ENCODE results near the gene SLC7A8.

SLC7A8 gene

GRCh38 chr14:23173796-23174195, 9.7 kb downstream of the SLC7A8 start:
- TF ChIP-seq, protein P1, sequence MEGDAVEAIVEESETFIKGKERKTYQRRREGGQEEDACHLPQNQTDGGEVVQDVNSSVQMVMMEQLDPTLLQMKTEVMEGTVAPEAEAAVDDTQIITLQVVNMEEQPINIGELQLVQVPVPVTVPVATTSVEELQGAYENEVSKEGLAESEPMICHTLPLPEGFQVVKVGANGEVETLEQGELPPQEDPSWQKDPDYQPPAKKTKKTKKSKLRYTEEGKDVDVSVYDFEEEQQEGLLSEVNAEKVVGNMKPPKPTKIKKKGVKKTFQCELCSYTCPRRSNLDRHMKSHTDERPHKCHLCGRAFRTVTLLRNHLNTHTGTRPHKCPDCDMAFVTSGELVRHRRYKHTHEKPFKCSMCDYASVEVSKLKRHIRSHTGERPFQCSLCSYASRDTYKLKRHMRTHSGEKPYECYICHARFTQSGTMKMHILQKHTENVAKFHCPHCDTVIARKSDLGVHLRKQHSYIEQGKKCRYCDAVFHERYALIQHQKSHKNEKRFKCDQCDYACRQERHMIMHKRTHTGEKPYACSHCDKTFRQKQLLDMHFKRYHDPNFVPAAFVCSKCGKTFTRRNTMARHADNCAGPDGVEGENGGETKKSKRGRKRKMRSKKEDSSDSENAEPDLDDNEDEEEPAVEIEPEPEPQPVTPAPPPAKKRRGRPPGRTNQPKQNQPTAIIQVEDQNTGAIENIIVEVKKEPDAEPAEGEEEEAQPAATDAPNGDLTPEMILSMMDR (IDR thresholded peaks at IDR 0.05; ENCODE audit: low read depth, low read length, missing control alignments): no peak
- H3K4me3 ChIP-seq (ENCODE audit: low read depth, low read length): no peak overlapping the region

GRCh38 chr14:23173031-23173430, 10.4 kb downstream of the SLC7A8 start:
- TF ChIP-seq, protein P1 (IDR thresholded peaks at IDR 0.05; ENCODE audit: low read depth, low read length, missing control alignments): no peak
- no peak for DNase-seq (ENCODE audit: low read depth)
- H3K4me3 ChIP-seq (ENCODE audit: low read depth, low read length): no peak overlapping the region

More at GRCh38 chr14:23173796-23174195, 9.7 kb downstream of the SLC7A8 start:
- no peak for DNase-seq (ENCODE audit: low read depth)

DNA sequence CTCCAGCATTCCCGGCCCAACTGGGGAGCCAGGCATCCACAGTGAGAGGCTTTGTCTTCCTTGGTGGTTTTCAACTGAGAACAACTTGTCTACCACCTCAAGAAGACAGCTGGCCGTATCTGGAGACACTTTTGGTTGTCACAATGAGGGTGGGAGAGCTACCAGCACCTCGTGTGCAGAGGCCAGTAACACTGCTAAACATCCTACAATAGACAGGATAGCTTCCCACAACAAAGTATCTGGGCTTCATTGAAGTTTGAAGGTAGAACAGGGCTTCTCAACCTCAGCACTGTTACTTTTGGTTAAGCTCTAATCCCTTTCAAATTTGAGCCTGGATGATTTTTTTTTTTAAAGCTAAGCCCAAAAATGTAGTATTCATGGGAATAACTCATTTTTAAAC, 10.9 kb downstream of the SLC7A8 start:
- TF ChIP-seq, protein P1 (IDR thresholded peaks at IDR 0.05; ENCODE audit: low read depth, low read length, missing control alignments): no peak
- no peak overlapping the region for H3K4me3 ChIP-seq (ENCODE audit: low read depth, low read length)
- DNase-seq (ENCODE audit: low read depth): no peak

- DNase-seq (ENCODE audit: low read depth): no peak
- H3K4me3 ChIP-seq (ENCODE audit: low read depth, low read length): no peak overlapping the region
- TF ChIP-seq, protein P1 (IDR thresholded peaks at IDR 0.05; ENCODE audit: low read depth, low read length, missing control alignments): no peak
Measured at GRCh38 chr14:23172096-23172495, 11.4 kb downstream of the SLC7A8 start.

DNA sequence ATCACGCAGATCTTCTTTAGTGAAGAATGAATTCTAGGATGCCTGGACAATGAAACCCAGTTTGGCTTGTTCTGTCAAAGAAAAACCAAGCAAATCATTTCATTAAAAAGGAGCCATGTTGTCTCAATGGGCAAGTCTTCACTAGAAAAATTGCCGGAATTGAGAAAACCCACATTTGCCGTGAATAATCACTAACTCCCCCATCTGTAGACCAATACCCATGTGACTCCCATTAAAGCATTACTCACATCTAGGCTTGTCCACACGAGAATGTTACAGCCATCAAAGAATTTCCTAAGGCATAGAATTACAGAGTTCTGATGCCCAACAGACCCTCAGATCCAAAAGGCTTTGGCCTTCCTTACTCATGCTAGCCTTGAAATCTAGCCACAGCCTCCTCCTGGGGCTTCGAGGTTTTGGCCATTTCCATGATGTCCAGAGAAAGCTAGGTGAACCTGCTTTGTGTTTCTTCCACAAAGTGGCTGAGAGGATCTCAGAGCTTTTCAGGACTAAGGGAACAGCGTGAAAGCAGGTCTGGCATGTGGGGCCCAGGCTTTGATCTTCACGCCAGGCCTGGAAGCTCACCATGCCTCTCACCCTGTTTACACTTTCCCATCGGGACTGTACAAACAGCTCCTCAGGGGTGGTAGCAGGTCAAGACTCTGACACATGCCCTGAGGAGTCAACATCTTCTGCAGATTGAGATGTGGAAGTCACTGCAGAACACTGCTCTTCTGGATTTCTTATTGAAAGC, 12.1 kb downstream of the SLC7A8 start:
- TF ChIP-seq, protein P1 (IDR thresholded peaks at IDR 0.05; ENCODE audit: low read depth, low read length, missing control alignments): no peak
- no peak overlapping the region for H3K4me3 ChIP-seq (ENCODE audit: low read depth, low read length)
- DNase-seq (ENCODE audit: low read depth): no peak

DNA sequence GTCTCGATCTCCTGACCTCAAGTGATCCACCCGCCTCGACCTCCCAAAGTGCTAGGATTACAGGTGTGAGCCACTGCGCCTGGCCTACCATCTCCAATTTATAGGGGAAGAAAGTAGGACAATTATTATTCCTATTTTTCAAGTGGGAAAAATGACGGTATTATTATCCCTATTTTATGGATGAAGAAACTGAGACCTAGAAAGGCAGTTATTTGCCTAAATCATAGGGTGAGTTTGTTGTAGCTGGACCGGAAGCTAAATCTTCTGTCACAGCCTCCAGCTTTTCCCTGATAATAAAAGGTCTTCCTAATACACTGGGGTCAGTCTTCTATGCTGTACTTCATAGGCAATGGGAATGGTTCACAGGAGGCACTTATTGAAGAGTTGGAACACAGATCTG, 13.8 kb downstream of the SLC7A8 start:
- no peak overlapping the region for H3K4me3 ChIP-seq (ENCODE audit: low read depth, low read length)
- TF ChIP-seq, protein P1 (IDR thresholded peaks at IDR 0.05; ENCODE audit: low read depth, low read length, missing control alignments): no peak
- DNase-seq (ENCODE audit: low read depth): no peak

DNA sequence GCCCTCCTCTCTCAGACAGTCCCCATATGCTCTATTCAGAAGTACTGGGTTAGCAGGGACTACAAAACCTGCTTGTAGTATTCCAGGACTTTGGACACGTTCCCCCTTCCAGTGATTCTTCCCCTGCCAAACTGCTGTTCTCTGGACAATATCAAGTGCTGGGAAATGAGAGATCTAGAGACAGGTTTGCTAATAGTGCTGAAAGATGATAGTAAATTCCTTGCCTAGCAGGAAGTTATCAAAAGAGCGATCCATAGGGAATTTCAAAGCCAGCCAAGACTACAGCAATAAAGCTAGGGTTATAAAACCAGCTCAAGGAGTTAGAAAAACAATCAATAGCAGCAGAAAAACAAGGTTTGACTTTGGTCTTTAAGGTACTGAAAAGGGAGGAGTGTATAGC, 15.2 kb downstream of the SLC7A8 start:
- no peak overlapping the region for H3K4me3 ChIP-seq (ENCODE audit: low read depth, low read length)
- TF ChIP-seq, protein P1 (IDR thresholded peaks at IDR 0.05; ENCODE audit: low read depth, low read length, missing control alignments): no peak
- DNase-seq (ENCODE audit: low read depth): no peak

All from GM12864 (cell line).